Endothelial cell of umbilical vein (primary cell): ENCODE data around the gene GLYATL3.

Experiments used
- EZH2 ChIP-seq: IDR thresholded peaks from 2 replicates; pipeline ENCODE4 v1.6.1; 2012; ENCODE audit warnings: borderline replicate concordance, low read depth, mild to moderate bottlenecking, moderate library complexity, low read length, inconsistent platforms; ENCODE audit not compliant: severe bottlenecking
- FOS ChIP-seq: IDR thresholded peaks from 2 replicates; pipeline ENCODE4 v1.6.1; 2011; ENCODE audit warnings: mild to moderate bottlenecking, low read length, moderate library complexity, borderline replicate concordance; ENCODE audit not compliant: insufficient read depth
- MAX ChIP-seq: IDR thresholded peaks from 2 replicates; pipeline ENCODE4 v1.6.1; 2011; ENCODE audit not compliant: insufficient read depth, insufficient read length
- MYC ChIP-seq: IDR thresholded peaks from one replicate; pipeline ENCODE4 v1.6.1; 2011; ENCODE audit warnings: mild to moderate bottlenecking, low read depth, low read length
- POLR2A ChIP-seq: IDR thresholded peaks from 2 replicates; pipeline ENCODE4 v1.6.1; 2012; ENCODE audit warnings: low read depth, mild to moderate bottlenecking, control low read depth, low read length
- POLR2AphosphoS5 ChIP-seq: IDR thresholded peaks from 2 replicates; pipeline ENCODE4 v1.6.1; 2012; ENCODE audit warnings: low read depth, mild to moderate bottlenecking, control low read depth, low read length, moderate library complexity; ENCODE audit not compliant: insufficient read depth
- TF ChIP-seq, protein P1 (sequence below), 2 donors: IDR thresholded peaks; 1 replicate in 1 of 2; 2 replicates in 1 of 2; pipeline ENCODE4 v1.5.1; 2011; ENCODE audit warnings: low read length in 2 of 2, mild to moderate bottlenecking in 2 of 2, moderate library complexity in 2 of 2, control low read depth in 1 of 2, inconsistent platforms in 1 of 2, low read depth in 1 of 2; ENCODE audit not compliant: insufficient read depth in 1 of 2; ENCODE audit errors: extremely low read depth in 1 of 2

DNA sequence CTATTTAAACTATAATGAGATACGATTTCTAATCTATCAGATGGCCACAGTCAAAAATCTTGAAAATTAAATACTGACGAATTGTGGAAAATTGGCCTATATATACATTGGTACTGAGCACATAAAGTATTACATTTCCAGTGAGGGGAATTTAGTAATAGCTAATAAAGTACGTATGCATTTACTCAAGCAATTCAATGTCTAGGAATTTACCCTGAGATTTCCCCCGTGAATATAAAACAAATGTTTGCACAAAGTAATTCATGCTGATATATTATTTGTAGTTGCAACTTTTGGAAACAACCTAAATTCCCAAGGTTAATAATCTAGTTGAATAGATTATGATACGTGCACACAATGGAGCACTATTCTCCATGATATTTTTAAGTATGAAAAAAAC lies 36.1 kb downstream of the GLYATL3 start:
- TF ChIP-seq MAX: no peak
- TF ChIP-seq EZH2: no peak
- TF ChIP-seq, protein P1, sequence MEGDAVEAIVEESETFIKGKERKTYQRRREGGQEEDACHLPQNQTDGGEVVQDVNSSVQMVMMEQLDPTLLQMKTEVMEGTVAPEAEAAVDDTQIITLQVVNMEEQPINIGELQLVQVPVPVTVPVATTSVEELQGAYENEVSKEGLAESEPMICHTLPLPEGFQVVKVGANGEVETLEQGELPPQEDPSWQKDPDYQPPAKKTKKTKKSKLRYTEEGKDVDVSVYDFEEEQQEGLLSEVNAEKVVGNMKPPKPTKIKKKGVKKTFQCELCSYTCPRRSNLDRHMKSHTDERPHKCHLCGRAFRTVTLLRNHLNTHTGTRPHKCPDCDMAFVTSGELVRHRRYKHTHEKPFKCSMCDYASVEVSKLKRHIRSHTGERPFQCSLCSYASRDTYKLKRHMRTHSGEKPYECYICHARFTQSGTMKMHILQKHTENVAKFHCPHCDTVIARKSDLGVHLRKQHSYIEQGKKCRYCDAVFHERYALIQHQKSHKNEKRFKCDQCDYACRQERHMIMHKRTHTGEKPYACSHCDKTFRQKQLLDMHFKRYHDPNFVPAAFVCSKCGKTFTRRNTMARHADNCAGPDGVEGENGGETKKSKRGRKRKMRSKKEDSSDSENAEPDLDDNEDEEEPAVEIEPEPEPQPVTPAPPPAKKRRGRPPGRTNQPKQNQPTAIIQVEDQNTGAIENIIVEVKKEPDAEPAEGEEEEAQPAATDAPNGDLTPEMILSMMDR (IDR thresholded peaks at IDR 0.05; ENCODE audit: extremely low read depth in 1 of 2, insufficient read depth in 1 of 2, low read depth in 1 of 2, low read length in 2 of 2): no peak
- TF ChIP-seq POLR2AphosphoS5: no peak
- no peak for TF ChIP-seq FOS
- no peak for TF ChIP-seq MYC
- no peak for TF ChIP-seq POLR2A
